Measurements from ENCODE around the gene ABHD4. TPM values are rescaled to one million over a fixed set of nuclear protein-coding genes. Genes with fewer than 3 reads are reported as not detected.
"Not testable (repeated sequence)": the region's sequence is repeated elsewhere in the genome, so short reads cannot be mapped to it uniquely, and the experiment has no call there.

Gene ABHD4
- total RNA-seq, 2 experiments from 2014 or later: 16.7 to 20.7 TPM

GRCh38 chr14:22613736-22614239 lies 15.7 kb downstream of the ABHD4 start:
- H3K9me3 Mint-ChIP-seq: no peaks in the 10 kb centered on the region
- H3K4me3 Mint-ChIP-seq: no peak overlapping the region
- H3K36me3 Mint-ChIP-seq (ENCODE audit: low read depth): peaks cover 26% of the 10 kb centered on the region
- no peaks in the 10 kb centered on the region for H3K27me3 Mint-ChIP-seq
- H3K27ac Mint-ChIP-seq: no peak overlapping the region
- CTCF ChIA-PET: no interaction called here
- POLR2A ChIA-PET: no interaction called here
- DNase-seq: no peak
- no peaks in the 10 kb centered on the region for H3K4me1 Mint-ChIP-seq

GRCh38 chr14:22614240-22614799 lies 16.2 kb downstream of the ABHD4 start:
- CTCF ChIA-PET: no interaction called here

DNA sequence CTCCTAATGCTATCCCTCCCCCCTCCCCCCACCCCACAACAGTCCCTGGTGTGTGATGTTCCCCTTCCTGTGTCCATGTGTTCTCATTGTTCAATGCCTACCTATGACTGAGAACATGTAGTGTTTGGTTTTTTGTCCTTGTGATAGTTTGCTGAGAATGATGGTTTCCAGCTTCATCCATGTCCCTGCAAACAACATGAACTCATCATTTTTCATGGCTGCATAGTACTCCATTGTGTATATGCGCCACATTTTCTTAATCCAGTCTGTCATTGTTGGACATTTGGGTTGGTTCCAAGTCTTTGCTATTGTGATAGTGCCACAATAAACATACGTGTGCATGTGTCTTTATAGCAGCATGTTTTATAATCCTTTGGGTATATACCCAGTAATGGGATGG lies 17.7 kb downstream of the ABHD4 start:
- H3K4me3 Mint-ChIP-seq, H3K27me3 Mint-ChIP-seq, H3K9me3 Mint-ChIP-seq, CTCF ChIA-PET, H3K27ac Mint-ChIP-seq, H3K4me1 Mint-ChIP-seq, DNase-seq, POLR2A ChIA-PET: not testable (repeated sequence)
- peaks cover 15% of the 10 kb centered on the region for H3K36me3 Mint-ChIP-seq (ENCODE audit: low read depth)

More at GRCh38 chr14:22614240-22614799, 16.2 kb downstream of the ABHD4 start:
- DNase-seq: no peak
- Mint-ChIP-seq H3K36me3 (ENCODE audit: low read depth) (peaks cover 25% of the 10 kb centered on the region), H3K4me3 (no peak overlapping the region), H3K9me3 (no peaks in the 10 kb centered on the region), H3K4me1 (no peaks in the 10 kb centered on the region), H3K27me3 (peaks cover 4% of the 10 kb centered on the region), H3K27ac (no peak overlapping the region)
- POLR2A ChIA-PET: no interaction called here

DNA sequence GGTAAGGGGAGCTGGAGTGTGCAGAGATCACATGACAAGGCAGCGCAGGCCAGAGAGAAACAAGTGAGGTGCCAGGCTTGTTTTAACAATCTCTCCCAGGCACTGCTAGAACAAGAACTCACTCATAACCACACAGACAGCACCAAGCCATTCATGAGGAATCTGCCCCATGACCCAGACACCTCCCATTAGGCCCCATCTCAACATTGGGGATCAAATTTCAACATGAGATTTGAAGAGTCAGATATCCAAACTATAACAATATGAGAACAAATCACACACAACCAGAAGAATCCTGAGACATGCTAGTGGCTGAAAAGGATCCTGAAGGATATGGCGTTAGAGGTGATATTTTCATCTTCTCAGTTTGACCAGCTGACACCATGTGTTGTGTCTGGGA lies 24.2 kb downstream of the ABHD4 start:
- DNase-seq: no peak
- no peaks in the 10 kb centered on the region for H3K9me3 Mint-ChIP-seq
- no peak overlapping the region for H3K27ac Mint-ChIP-seq
- POLR2A ChIA-PET: no interaction called here
- H3K4me3 Mint-ChIP-seq: no peak overlapping the region
- CTCF ChIA-PET: no interaction called here
- H3K4me1 Mint-ChIP-seq: no peaks in the 10 kb centered on the region
- peaks cover 8% of the 10 kb centered on the region for H3K27me3 Mint-ChIP-seq
- H3K36me3 Mint-ChIP-seq (ENCODE audit: low read depth): no peaks in the 10 kb centered on the region

DNA sequence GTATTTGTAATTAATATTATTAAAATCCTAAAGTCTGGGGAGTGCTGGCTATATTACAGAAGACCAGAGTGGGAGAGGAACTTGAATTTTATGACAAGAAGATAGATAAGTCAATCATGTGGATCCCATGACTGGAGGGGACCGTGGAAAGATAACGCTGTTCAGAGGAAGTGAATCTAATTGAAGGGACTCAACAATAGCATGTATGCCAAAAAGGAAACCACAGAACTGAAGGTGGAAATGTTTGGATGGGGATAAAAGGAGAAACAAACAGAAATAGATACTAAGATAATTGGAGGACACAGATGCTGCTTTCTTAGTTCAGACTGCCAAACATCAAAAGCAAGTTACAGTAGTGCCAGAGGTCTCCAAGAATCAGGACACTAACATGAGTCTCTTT lies 24.9 kb downstream of the ABHD4 start:
- Mint-ChIP-seq H3K9me3 (no peaks in the 10 kb centered on the region), H3K27me3 (peaks cover 8% of the 10 kb centered on the region), H3K27ac (no peak overlapping the region), H3K36me3 (ENCODE audit: low read depth) (no peaks in the 10 kb centered on the region), H3K4me3 (no peak overlapping the region), H3K4me1 (no peaks in the 10 kb centered on the region)
- ChIA-PET CTCF (no interaction called here), POLR2A (no interaction called here)
- DNase-seq: no peak

- DNase-seq: no peak
- POLR2A ChIA-PET: no interaction called here
- CTCF ChIA-PET: no interaction called here
These were observed 28.5 kb downstream of the ABHD4 start for GRCh38 chr14:22626590-22626989.

DNA sequence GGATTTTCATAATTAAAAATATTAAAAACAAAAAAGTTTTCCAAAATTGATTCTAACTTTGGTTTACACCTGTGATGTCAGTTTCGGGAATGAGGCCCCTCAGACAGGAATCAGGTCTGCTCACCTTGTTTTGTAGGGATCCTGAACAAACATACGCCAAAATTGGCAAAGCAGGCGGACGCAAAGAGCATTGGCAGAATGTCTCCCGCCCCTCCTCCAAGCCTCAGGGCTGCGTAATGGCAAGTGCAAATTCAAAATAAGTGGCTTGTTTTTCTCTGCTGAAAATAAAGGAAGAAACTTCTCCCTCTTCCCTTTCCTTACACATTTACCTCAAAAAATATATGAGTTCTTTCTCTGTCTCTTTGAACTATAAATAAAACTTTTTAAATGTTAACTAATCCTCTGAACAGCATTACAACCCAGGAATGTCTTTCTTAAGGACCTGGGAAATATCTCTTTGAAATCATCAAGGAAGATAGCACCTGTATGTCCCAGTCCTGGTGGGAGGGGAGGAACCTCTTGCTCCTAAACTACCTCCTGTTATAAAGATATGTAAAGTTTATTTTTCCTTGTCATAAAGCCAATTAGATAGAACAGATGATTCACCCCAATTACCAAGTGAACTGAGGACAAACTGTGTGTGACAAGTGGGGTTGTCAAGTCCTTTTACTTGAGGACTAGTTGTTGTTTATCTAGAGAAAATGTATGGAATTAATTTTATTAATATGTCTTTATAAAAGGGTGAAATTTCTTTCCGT lies 29.6 kb downstream of the ABHD4 start:
- DNase-seq: no peak
- POLR2A ChIA-PET: no interaction called here
- Mint-ChIP-seq H3K27me3 (peaks cover 9% of the 10 kb centered on the region), H3K27ac (no peak overlapping the region), H3K9me3 (peaks cover 13% of the 10 kb centered on the region), H3K4me3 (no peak overlapping the region), H3K4me1 (no peaks in the 10 kb centered on the region), H3K36me3 (ENCODE audit: low read depth) (no peaks in the 10 kb centered on the region)
- CTCF ChIA-PET: no interaction called here

More at GRCh38 chr14:22626590-22626989, 28.5 kb downstream of the ABHD4 start:
- peaks cover 9% of the 10 kb centered on the region for H3K27me3 Mint-ChIP-seq
- H3K4me1 Mint-ChIP-seq: no peaks in the 10 kb centered on the region
- H3K4me3 Mint-ChIP-seq: no peak overlapping the region
- H3K9me3 Mint-ChIP-seq: peaks cover 10% of the 10 kb centered on the region
- H3K36me3 Mint-ChIP-seq (ENCODE audit: low read depth): no peaks in the 10 kb centered on the region
- no peak overlapping the region for H3K27ac Mint-ChIP-seq

DNA sequence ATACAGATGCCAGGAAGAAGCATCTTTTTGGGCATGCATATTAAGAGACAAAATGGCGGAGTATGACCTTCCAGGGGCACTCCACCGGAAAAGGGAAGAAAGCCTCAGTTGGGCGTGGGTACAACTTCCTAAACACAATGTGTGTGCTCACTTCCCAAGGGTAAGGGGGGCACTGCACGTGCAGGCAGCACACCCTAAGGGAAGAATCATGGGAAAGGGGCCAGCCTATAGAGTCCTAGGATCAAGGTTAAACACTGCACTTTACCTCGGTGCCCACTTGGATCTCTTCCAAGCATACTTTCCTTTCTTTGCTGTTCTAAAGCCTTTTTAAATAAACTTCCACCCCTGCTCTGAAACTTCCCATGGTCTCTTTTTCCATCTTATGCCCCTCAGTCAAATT lies 31.3 kb downstream of the ABHD4 start:
- Mint-ChIP-seq H3K4me3 (no peak overlapping the region), H3K9me3 (peaks cover 13% of the 10 kb centered on the region), H3K27ac (no peak overlapping the region), H3K36me3 (ENCODE audit: low read depth) (no peaks in the 10 kb centered on the region), H3K4me1 (no peaks in the 10 kb centered on the region), H3K27me3 (peaks cover 15% of the 10 kb centered on the region)
- CTCF ChIA-PET: no interaction called here
- POLR2A ChIA-PET: interaction anchor here (1.0 kb wide), 1 partner anchor 40 kb away, joined by 3 read pairs; the partner anchor contains the start of gene DAD1
- DNase-seq: no peak

- CTCF ChIA-PET: no interaction called here
These were observed 32.0 kb downstream of the ABHD4 start for GRCh38 chr14:22630066-22630465.

DNA sequence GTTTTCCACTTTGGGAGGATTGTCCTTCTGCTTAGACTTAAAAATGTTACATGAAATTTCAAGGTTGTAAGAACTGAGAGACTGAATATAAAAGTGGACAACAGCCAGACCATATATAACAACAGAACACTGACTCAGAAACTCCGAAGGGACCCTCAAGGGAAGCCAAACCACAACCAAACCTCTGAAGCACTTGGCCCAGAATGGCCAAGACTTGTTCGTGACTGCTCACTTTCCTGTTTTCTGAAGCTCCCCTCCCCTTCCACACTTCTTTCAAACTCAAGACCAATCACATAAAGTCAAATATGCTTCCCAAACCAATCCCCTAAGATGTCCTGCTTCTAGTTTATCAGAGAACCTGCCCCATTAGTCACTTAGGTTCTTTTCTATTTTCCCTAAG lies 32.4 kb downstream of the ABHD4 start:
- Mint-ChIP-seq H3K27ac (no peak overlapping the region), H3K36me3 (ENCODE audit: low read depth) (no peaks in the 10 kb centered on the region), H3K27me3 (peaks cover 18% of the 10 kb centered on the region), H3K4me1 (no peaks in the 10 kb centered on the region), H3K4me3 (no peak overlapping the region), H3K9me3 (peaks cover 13% of the 10 kb centered on the region)
- no peak for DNase-seq
- CTCF ChIA-PET: no interaction called here
- POLR2A ChIA-PET: interaction anchor here (1.0 kb wide), 1 partner anchor 41 kb away, joined by 3 read pairs; the partner anchor contains the start of gene DAD1

More at GRCh38 chr14:22630066-22630465, 32.0 kb downstream of the ABHD4 start:
- POLR2A ChIA-PET: interaction anchor here (1.0 kb wide), 1 partner anchor 41 kb away, joined by 3 read pairs; the partner anchor contains the start of gene DAD1
- no peak overlapping the region for H3K27ac Mint-ChIP-seq
- H3K4me3 Mint-ChIP-seq: no peak overlapping the region
- peaks cover 18% of the 10 kb centered on the region for H3K27me3 Mint-ChIP-seq
- DNase-seq: no peak
- H3K9me3 Mint-ChIP-seq: peaks cover 13% of the 10 kb centered on the region
- no peaks in the 10 kb centered on the region for H3K4me1 Mint-ChIP-seq
- H3K36me3 Mint-ChIP-seq (ENCODE audit: low read depth): no peaks in the 10 kb centered on the region

- ChIA-PET POLR2A (no interaction called here), CTCF (no interaction called here)
- Mint-ChIP-seq H3K36me3 (ENCODE audit: low read depth) (no peaks in the 10 kb centered on the region), H3K9me3 (peaks cover 13% of the 10 kb centered on the region), H3K27me3 (peaks cover 13% of the 10 kb centered on the region), H3K4me1 (no peaks in the 10 kb centered on the region), H3K4me3 (no peak overlapping the region), H3K27ac (no peak overlapping the region)
- DNase-seq: no peak
These were observed 36.3 kb downstream of the ABHD4 start for GRCh38 chr14:22634233-22634900.

DNA sequence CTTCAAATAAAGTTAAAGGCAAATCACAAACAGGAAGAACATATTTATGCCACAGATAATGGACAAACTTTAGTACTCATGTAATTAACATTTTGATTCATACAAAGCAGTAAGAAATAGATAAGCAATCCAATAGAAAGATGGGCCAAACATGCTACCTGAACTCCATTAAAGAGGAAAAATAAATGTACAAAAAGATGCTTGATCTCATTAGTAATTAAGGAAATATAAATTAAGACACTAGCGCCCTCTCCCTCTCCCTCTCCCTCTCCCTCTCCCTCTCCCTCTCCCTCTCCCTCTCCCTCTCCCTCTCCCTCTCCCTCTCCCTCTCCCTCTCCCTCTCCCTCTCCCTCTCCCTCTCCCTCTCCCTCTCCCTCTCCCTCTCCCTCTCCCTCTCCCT lies 37.9 kb downstream of the ABHD4 start:
- H3K36me3 Mint-ChIP-seq (ENCODE audit: low read depth); POLR2A ChIA-PET; H3K27ac Mint-ChIP-seq; CTCF ChIA-PET; H3K9me3 Mint-ChIP-seq; H3K4me1 Mint-ChIP-seq; DNase-seq; H3K4me3 Mint-ChIP-seq: not testable (repeated sequence)
- peaks cover 12% of the 10 kb centered on the region for H3K27me3 Mint-ChIP-seq

- Mint-ChIP-seq H3K4me3 (no peak overlapping the region), H3K36me3 (ENCODE audit: low read depth) (no peaks in the 10 kb centered on the region), H3K27me3 (peaks cover 2% of the 10 kb centered on the region), H3K27ac (no peak overlapping the region), H3K4me1 (no peaks in the 10 kb centered on the region), H3K9me3 (no peaks in the 10 kb centered on the region)
- POLR2A ChIA-PET: no interaction called here
- CTCF ChIA-PET: interaction anchor here (0.6 to 1.0 kb wide), 2 partner anchors 9 to 41 kb away, joined by 3 read pairs; no protein-coding TSS in a partner anchor
- no peak for DNase-seq
These were observed 42.1 kb downstream of the ABHD4 start for GRCh38 chr14:22640192-22640591.
